Hippocampal formation (tissue), 2 donors: ENCODE results near the gene CST1.

Experiments
- DNase-seq, 2 donors: peaks; one replicate each; lab custom pipeline; 2025; lab: John Stamatoyannopoulos, UW

The CST1 gene

GRCh38 chr20:23702021-23702420 lies 48.7 kb downstream of the CST1 start:
- DNase-seq: no peak

- no peak for DNase-seq
Observed at GRCh38 chr20:23700931-23701330, 49.8 kb downstream of the CST1 start.

- DNase-seq: no peak
Observed at GRCh38 chr20:23697947-23698346, 52.8 kb downstream of the CST1 start.
